K562 (cell line): Measurements from ENCODE around the gene NME8. TPM values are rescaled to one million over a fixed set of nuclear protein-coding genes. Genes with fewer than 3 reads are reported as not detected.

Experiments
- ATAC-seq: fragments of 200-7000 bp; cut with Tn5 transposase; 3 replicates; pipeline ENCODE4 v1.9.1; 2020; ENCODE audit warnings: moderate library complexity
- BruUV-seq: library from RNA; stranded (reverse); fragments of 400-500 nt; replicated peaks from 2 replicates; lab custom pipeline; 2021; lab: Mats Ljungman, UMichigan
- CTCF ChIA-PET: fragments of 300-600 bp; formaldehyde crosslinking; extraction: SDS; loops from one replicate; lab custom pipeline; 2021; ENCODE audit warnings: low intra/inter-chr PET ratio; lab: Yijun Ruan, JAX
- POLR2A ChIA-PET: fragments of 300-600, 350-650 bp; sonication (Branson Sonifier 250); formaldehyde crosslinking; extraction: SDS; loops from one replicate; lab custom pipeline; 2021; ENCODE audit warnings: antibody characterized with exemption, inconsistent platforms; lab: Yijun Ruan, JAX
- DNase-seq, 4 experiments: peaks; one replicate each; pipeline versions ENCODE4 v3.0.0 to v3.0.0-alpha.2; 2011 to 2018; ENCODE audit warnings: low spot score in 3 of 4, mixed read lengths in 3 of 4; ENCODE audit errors: extremely low read depth in 1 of 4
- FAIRE-seq: peaks from 2 replicates; lab custom pipeline; 2011; peaks lifted over from hg19 to GRCh38; lab: Jason Lieb, UNC
- H2AFZ ChIP-seq: 2 replicates; pipeline ENCODE4 v1.6.0; 2011; ENCODE audit warnings: low read depth, low read length, control low read depth, inconsistent platforms
- H3K27ac ChIP-seq: fragments of 200-600 bp; 3 replicates; pipeline ENCODE4 v1.8.0; 2011; ENCODE audit warnings: low read depth, mild to moderate bottlenecking, control low read depth, inconsistent platforms, low read length, moderate library complexity, mixed read lengths; ENCODE audit errors: extremely low read depth
- H3K27me3 ChIP-seq, 2 experiments: fragments of 300-600 bp in 1 of 2; 2 replicates in 1 of 2; 3 replicates in 1 of 2; pipeline versions ENCODE4 v1.6.0 to v1.8.0; 2011; ENCODE audit warnings: inconsistent platforms in 2 of 2, low read length in 2 of 2, mild to moderate bottlenecking in 1 of 2, mixed read lengths in 1 of 2, moderate library complexity in 1 of 2; ENCODE audit not compliant: control insufficient read depth in 2 of 2, insufficient read depth in 2 of 2
- H3K36me3 ChIP-seq: fragments of 300-600 bp; 3 replicates; pipeline ENCODE4 v1.8.0; 2011; ENCODE audit warnings: mild to moderate bottlenecking, low read length, inconsistent platforms; ENCODE audit not compliant: control insufficient read depth, insufficient read depth
- H3K4me1 ChIP-seq, 2 experiments: fragments of 200-600 bp in 1 of 2; replicated peaks in 1 of 2; 2 replicates in 1 of 2; 3 replicates in 1 of 2; pipeline versions ENCODE4 v1.5.1 to v1.8.0; 2011; ENCODE audit warnings: inconsistent platforms in 2 of 2, low read length in 2 of 2, mild to moderate bottlenecking in 1 of 2, mixed read lengths in 1 of 2, moderate library complexity in 1 of 2; ENCODE audit not compliant: control insufficient read depth in 2 of 2, insufficient read depth in 2 of 2
- H3K4me2 ChIP-seq: 2 replicates; pipeline ENCODE4 v1.6.1; 2011; ENCODE audit warnings: low read length, control low read depth, inconsistent platforms, mixed read lengths; ENCODE audit not compliant: insufficient read depth
- H3K4me3 ChIP-seq: fragments of 200-600 bp; sonication (generic), shearing (Covaris generic); 2 replicates; pipeline ENCODE4 v1.5.1; 2016; ENCODE audit warnings: control low read depth, inconsistent platforms
- H3K79me2 ChIP-seq: fragments of 200-600 bp; 3 replicates; pipeline ENCODE4 v1.8.0; 2011; ENCODE audit warnings: low read length, inconsistent platforms; ENCODE audit not compliant: control insufficient read depth, insufficient read depth
- H3K9ac ChIP-seq, 2 experiments: 2 replicates each; pipeline versions ENCODE4 v1.6.0 to v1.6.1; 2011; ENCODE audit warnings: low read depth in 2 of 2, low read length in 2 of 2, control low read depth in 1 of 2, inconsistent platforms in 1 of 2, mild to moderate bottlenecking in 1 of 2, mixed read lengths in 1 of 2; ENCODE audit not compliant: insufficient read depth in 1 of 2
- H3K9me1 ChIP-seq: one replicate; pipeline ENCODE4 v1.6.0; 2011; ENCODE audit warnings: inconsistent platforms, mild to moderate bottlenecking, low read length, moderate library complexity; ENCODE audit not compliant: control insufficient read depth, insufficient read depth
- H3K9me3 ChIP-seq: replicated peaks from 2 replicates; pipeline ENCODE4 v1.5.1; 2011; ENCODE audit warnings: low read depth, low read length, inconsistent platforms; ENCODE audit not compliant: control insufficient read depth, insufficient read depth
- H4K20me1 ChIP-seq: replicated peaks from 2 replicates; pipeline ENCODE4 v1.6.1; 2011; ENCODE audit warnings: low read length, inconsistent platforms, mixed read lengths; ENCODE audit not compliant: control insufficient read depth, insufficient read depth
- BCL6 ChIP-seq: fragments of 250-450 bp; sonication (Bioruptor Pico); IDR thresholded peaks from 2 replicates; pipeline ENCODE4 v1.4.0; 2020
- CHD1 ChIP-seq: fragments of 200-600 bp; sonication (generic); IDR thresholded peaks from one replicate; pipeline ENCODE4 v1.6.1; 2012; ENCODE audit warnings: mild to moderate bottlenecking, moderate library complexity, low read length, inconsistent platforms
- SRF ChIP-seq, 2 experiments: fragments of 250-450, 450-650 bp in 1 of 2; sonication (Bioruptor Pico) in 1 of 2; sonication (generic) in 1 of 2; formaldehyde crosslinking; IDR thresholded peaks; 2 replicates each; pipeline versions ENCODE4 v1.5.0 to v1.5.1; 2020 to 2022; ENCODE audit warnings: mild to moderate bottlenecking in 1 of 2, missing genetic modification reagents in 1 of 2
- ZBTB17 ChIP-seq: fragments of 450-650 bp; formaldehyde crosslinking; IDR thresholded peaks from 2 replicates; pipeline ENCODE4 v1.4.0; 2020; ENCODE audit warnings: mild to moderate bottlenecking
- ZKSCAN3 ChIP-seq: fragments of 250-450 bp; sonication (Bioruptor Pico); IDR thresholded peaks from 2 replicates; pipeline ENCODE4 v1.4.0; 2020
- ZNF324 ChIP-seq: fragments of 250-450 bp; sonication (Bioruptor Pico); IDR thresholded peaks from 2 replicates; pipeline ENCODE4 v1.4.0; 2020; ENCODE audit warnings: mild to moderate bottlenecking
- WGBS: fragments of 100-300 bp; shearing (Covaris generic); methylation state at CpG from one replicate; pipeline ENCODE4 v1.1.6; 2016; ENCODE audit warnings: low coverage, mixed read lengths; ENCODE audit not compliant: insufficient coverage; ENCODE audit errors: missing lambda C conversion rate; 5-methylcytosine and 5-hydroxymethylcytosine counted together
- in situ Hi-C: fragments of 300-500 bp; cut with MboI; formaldehyde crosslinking; loops from 4 replicates; pipeline ENCODE4 v1.15.0; 2018; ENCODE audit warnings: inconsistent platforms, mixed read lengths
- intact Hi-C: fragments of 100-400 bp; cut with micrococcal nuclease; formaldehyde crosslinking; loops from 2 replicates; pipeline ENCODE4 v1.14.2; 2022
- polyA plus RNA-seq, 8 experiments: library from polyadenylated mRNA; depleted of rRNA in 4 of 8; stranded (reverse) in 5 of 8; unstranded in 3 of 8; fragments of >200 nt; fragmentation: Nextera tagmentation in 2 of 8; fragmentation: Illumina TruSeq in 1 of 8; extraction: Ambion mirVana in 2 of 8; extraction: Trizol in 1 of 8; gene quantifications; 2 replicates each; pipeline versions ENCODE4 v1.2.1 to v1.2.3, GENCODE V29; 2011 to 2014; ENCODE audit warnings: inconsistent platforms in 1 of 8, missing spikeins in 1 of 8
- total RNA-seq, 7 experiments: library from RNA; depleted of rRNA in 6 of 7; stranded (reverse); fragments of >200 nt in 6 of 7; fragmentation: Illumina TruSeq in 2 of 7; extraction: Trizol in 2 of 7; gene quantifications; 2 replicates each; pipeline versions ENCODE4 v1.2.1 to v1.2.3, GENCODE V29; 2011 to 2021; ENCODE audit warnings: low replicate concordance in 1 of 7
- TF ChIP-seq, protein P1 (sequence below): fragments of 200-800 bp; sonication (Bioruptor generic); IDR thresholded peaks from 2 replicates; pipeline ENCODE4 v1.6.1; 2017; ENCODE audit warnings: missing genetic modification characterization, missing compliant biosample characterization
- TF ChIP-seq, protein P2 (sequence below), 3 experiments: IDR thresholded peaks in 2 of 3; conservative IDR thresholded peaks in 1 of 3; 2 replicates each; pipeline ENCODE4 v1.5.1; 2011 to 2012; ENCODE audit warnings: low read length in 3 of 3, mild to moderate bottlenecking in 3 of 3, control low read depth in 2 of 3, improper control_type of control experiment in 1 of 3, inconsistent platforms in 1 of 3, low read depth in 1 of 3, mixed read lengths in 1 of 3, moderate library complexity in 1 of 3; ENCODE audit not compliant: insufficient read depth in 2 of 3

Gene NME8
- total and polyA plus RNA-seq, 9 of the 15 experiments (the other 6 are each of a cell fraction or from before 2014, with no cell fraction given): not detected

DNA sequence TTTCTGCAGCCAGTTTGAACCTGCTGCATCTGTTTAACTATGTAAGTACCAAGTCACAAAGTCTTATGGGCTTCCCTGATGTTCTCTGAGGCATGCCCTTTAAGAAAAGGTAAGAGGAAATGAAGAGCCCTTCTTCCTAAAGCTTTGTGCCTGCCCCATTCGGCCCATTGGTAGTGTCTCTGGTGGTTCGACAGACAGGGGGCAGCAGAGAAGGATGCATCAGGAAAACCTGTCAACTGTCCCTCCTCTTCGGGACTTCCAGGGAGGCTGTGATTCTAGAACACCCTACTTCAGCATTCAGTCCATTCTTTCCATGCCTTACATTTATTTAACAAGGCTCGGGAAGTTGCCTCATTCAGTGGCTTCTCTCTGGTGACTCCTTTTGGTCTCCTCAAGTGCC lies 70.1 kb downstream of the NME8 start:
- in situ Hi-C loops: no loop called here
- ChIA-PET CTCF (no interaction called here), POLR2A (interaction anchor here (0.6 to 1.0 kb wide), 3 partner anchors 11 to 421 kb away, joined by 3 read pairs; no protein-coding TSS in a partner anchor)
- H3K4me3 ChIP-seq: no peak overlapping the region
- H3K4me2 ChIP-seq: no peak overlapping the region
- no peaks in the 10 kb centered on the region for H3K36me3 ChIP-seq
- H3K4me1 ChIP-seq: peaks cover 9 to 26% of the 10 kb centered on the region in 2 experiments; a peak in 4 of 5 replicates
- no peak for FAIRE-seq
- no peak for DNase-seq
- no peak overlapping the region for H3K27ac ChIP-seq
- intact Hi-C loops: no loop called here
- no peak for ATAC-seq
- no peaks in the 10 kb centered on the region for H3K79me2 ChIP-seq
- H3K9me1 ChIP-seq: no peaks in the 10 kb centered on the region
- H3K9me3 ChIP-seq: no peaks in the 10 kb centered on the region
- TF ChIP-seq, protein P1, sequence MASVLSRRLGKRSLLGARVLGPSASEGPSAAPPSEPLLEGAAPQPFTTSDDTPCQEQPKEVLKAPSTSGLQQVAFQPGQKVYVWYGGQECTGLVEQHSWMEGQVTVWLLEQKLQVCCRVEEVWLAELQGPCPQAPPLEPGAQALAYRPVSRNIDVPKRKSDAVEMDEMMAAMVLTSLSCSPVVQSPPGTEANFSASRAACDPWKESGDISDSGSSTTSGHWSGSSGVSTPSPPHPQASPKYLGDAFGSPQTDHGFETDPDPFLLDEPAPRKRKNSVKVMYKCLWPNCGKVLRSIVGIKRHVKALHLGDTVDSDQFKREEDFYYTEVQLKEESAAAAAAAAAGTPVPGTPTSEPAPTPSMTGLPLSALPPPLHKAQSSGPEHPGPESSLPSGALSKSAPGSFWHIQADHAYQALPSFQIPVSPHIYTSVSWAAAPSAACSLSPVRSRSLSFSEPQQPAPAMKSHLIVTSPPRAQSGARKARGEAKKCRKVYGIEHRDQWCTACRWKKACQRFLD (CRISPR knock-in tag): no peak
- no peak for TF ChIP-seq ZBTB17 (CRISPR knock-in tag)
- no peak for TF ChIP-seq ZNF324 (CRISPR knock-in tag)
- TF ChIP-seq CHD1: no peak
- no peak for TF ChIP-seq BCL6
- TF ChIP-seq SRF (CRISPR knock-in tag; IDR thresholded peaks at IDR 0.05): peak in 1 of 2 experiments; percentile 21; a peak in 1 of 4 replicates
- TF ChIP-seq ZKSCAN3 (CRISPR knock-in tag): no peak
- TF ChIP-seq, protein P2, sequence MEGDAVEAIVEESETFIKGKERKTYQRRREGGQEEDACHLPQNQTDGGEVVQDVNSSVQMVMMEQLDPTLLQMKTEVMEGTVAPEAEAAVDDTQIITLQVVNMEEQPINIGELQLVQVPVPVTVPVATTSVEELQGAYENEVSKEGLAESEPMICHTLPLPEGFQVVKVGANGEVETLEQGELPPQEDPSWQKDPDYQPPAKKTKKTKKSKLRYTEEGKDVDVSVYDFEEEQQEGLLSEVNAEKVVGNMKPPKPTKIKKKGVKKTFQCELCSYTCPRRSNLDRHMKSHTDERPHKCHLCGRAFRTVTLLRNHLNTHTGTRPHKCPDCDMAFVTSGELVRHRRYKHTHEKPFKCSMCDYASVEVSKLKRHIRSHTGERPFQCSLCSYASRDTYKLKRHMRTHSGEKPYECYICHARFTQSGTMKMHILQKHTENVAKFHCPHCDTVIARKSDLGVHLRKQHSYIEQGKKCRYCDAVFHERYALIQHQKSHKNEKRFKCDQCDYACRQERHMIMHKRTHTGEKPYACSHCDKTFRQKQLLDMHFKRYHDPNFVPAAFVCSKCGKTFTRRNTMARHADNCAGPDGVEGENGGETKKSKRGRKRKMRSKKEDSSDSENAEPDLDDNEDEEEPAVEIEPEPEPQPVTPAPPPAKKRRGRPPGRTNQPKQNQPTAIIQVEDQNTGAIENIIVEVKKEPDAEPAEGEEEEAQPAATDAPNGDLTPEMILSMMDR (IDR thresholded peaks at IDR 0.05 in 2 of 3, conservative IDR thresholded peaks at IDR 0.05 in 1 of 3; ENCODE audit: insufficient read depth in 2 of 3, low read depth in 1 of 3, low read length in 3 of 3): peak in 2 of 3 experiments; percentile 10 to 22; a peak in 2 of 6 replicates
- H2AFZ ChIP-seq: no peak overlapping the region
- BruUV-seq: no TSS peak
- no peaks in the 10 kb centered on the region for H4K20me1 ChIP-seq
- no peak overlapping the region for H3K9ac ChIP-seq
- 36% methylated on average over 4 of the region's 4 CpGs for WGBS
- H3K27me3 ChIP-seq: peaks cover 0 to 8% of the 10 kb centered on the region in 2 experiments; a peak in 3 of 5 replicates
